ENCODE data around the gene DUSP15. TPM values are rescaled to one million over a fixed set of nuclear protein-coding genes. Genes with fewer than 3 reads are reported as not detected.

Gene DUSP15
- polyA plus RNA-seq, 3 donors: not detected

DNA sequence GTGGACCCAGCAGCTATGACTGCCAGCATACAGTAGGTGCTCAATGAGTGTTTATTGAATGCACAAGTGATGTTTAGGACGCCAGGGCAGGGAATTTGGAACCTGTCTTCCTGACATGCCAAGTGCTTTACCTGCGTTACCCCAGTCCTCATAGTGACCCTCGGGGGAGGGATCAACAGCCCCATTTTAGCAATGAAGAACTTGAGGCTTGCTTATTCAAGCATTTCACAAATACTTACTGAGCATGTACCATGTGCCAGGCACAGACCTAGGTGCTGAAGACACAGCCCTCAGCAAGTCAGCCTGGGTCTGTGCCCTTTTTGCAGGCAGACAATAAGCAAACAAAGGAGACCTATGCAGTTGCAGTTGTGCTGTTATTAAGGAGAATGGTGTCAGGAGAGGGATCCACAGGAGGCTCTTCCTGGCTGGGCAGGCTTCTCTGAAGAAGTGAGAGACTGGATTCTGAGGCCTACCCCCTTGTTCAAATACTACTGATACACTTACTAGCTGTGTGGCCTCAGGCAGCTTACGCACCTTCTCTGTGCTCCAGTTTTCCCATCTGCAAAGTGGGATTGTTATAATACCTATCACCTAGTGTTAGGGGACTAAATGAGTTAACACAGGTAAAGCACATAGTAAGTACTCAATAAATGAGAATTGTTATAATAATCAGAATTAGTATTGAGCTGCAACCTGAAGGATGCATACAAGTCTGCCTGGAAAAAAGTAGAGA is 39.9 kb upstream of the DUSP15 start:
- no peak overlapping the region for H3K27ac ChIP-seq (ENCODE audit: low read depth in 1 of 2, low read length in 2 of 2)
- WGBS (ENCODE audit: insufficient coverage): 93% methylated on average over 3 of the region's 4 CpGs
- no peak overlapping the region for H3K9ac ChIP-seq (ENCODE audit: insufficient read depth, low read length, poor library complexity, severe bottlenecking)
- H3K9me3 Mint-ChIP-seq: peaks cover 0 to 2% (median 0%) of the 10 kb centered on the region in 7 donors
- H3K27me3 ChIP-seq (ENCODE audit: control insufficient read depth in 2 of 2, insufficient read depth in 2 of 2, low read length in 2 of 2): no peaks in the 10 kb centered on the region
- H3K27me3 Mint-ChIP-seq (ENCODE audit: low read depth in 3 of 3): peaks cover 2 to 4% (median 3%) of the 10 kb centered on the region in 3 donors
- H3K4me3 ChIP-seq (replicated peaks in 1 of 3; ENCODE audit: low read depth in 2 of 3, low read length in 3 of 3): no peak overlapping the region
- TF ChIP-seq, protein P1, sequence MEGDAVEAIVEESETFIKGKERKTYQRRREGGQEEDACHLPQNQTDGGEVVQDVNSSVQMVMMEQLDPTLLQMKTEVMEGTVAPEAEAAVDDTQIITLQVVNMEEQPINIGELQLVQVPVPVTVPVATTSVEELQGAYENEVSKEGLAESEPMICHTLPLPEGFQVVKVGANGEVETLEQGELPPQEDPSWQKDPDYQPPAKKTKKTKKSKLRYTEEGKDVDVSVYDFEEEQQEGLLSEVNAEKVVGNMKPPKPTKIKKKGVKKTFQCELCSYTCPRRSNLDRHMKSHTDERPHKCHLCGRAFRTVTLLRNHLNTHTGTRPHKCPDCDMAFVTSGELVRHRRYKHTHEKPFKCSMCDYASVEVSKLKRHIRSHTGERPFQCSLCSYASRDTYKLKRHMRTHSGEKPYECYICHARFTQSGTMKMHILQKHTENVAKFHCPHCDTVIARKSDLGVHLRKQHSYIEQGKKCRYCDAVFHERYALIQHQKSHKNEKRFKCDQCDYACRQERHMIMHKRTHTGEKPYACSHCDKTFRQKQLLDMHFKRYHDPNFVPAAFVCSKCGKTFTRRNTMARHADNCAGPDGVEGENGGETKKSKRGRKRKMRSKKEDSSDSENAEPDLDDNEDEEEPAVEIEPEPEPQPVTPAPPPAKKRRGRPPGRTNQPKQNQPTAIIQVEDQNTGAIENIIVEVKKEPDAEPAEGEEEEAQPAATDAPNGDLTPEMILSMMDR (IDR thresholded peaks at IDR 0.05): no peak
- H2AFZ ChIP-seq (ENCODE audit: insufficient read depth, low read depth, low read length, poor library complexity, severe bottlenecking): no peak overlapping the region
- H3K36me3 Mint-ChIP-seq: no peaks in the 10 kb centered on the region
- DNase-seq: no peak
- H3K4me1 Mint-ChIP-seq: no peaks in the 10 kb centered on the region
- intact Hi-C loops (cut with micrococcal nuclease): no loop called here
- H3K27ac Mint-ChIP-seq: no peak overlapping the region
- no peaks in the 10 kb centered on the region for H3K79me2 ChIP-seq (ENCODE audit: insufficient read depth, low read length)
- H3K36me3 ChIP-seq (replicated peaks in 1 of 2; ENCODE audit: control insufficient read depth in 1 of 2, insufficient read depth in 2 of 2, low read length in 2 of 2): no peaks in the 10 kb centered on the region
- no peaks in the 10 kb centered on the region for H3K9me3 ChIP-seq (replicated peaks in 1 of 2; ENCODE audit: control insufficient read depth in 1 of 2, insufficient read depth in 1 of 2, low read length in 2 of 2)
- H3K4me1 ChIP-seq (ENCODE audit: control insufficient read depth in 1 of 2, insufficient read depth in 2 of 2, low read length in 2 of 2): no peaks in the 10 kb centered on the region
- no peaks in the 10 kb centered on the region for H4K20me1 ChIP-seq (ENCODE audit: insufficient read depth, low read length)
- no peak overlapping the region for H3K4me2 ChIP-seq (replicated peaks; ENCODE audit: extremely low read depth, low read length, poor library complexity, severe bottlenecking)
- no peak overlapping the region for H3K4me3 Mint-ChIP-seq

DNA sequence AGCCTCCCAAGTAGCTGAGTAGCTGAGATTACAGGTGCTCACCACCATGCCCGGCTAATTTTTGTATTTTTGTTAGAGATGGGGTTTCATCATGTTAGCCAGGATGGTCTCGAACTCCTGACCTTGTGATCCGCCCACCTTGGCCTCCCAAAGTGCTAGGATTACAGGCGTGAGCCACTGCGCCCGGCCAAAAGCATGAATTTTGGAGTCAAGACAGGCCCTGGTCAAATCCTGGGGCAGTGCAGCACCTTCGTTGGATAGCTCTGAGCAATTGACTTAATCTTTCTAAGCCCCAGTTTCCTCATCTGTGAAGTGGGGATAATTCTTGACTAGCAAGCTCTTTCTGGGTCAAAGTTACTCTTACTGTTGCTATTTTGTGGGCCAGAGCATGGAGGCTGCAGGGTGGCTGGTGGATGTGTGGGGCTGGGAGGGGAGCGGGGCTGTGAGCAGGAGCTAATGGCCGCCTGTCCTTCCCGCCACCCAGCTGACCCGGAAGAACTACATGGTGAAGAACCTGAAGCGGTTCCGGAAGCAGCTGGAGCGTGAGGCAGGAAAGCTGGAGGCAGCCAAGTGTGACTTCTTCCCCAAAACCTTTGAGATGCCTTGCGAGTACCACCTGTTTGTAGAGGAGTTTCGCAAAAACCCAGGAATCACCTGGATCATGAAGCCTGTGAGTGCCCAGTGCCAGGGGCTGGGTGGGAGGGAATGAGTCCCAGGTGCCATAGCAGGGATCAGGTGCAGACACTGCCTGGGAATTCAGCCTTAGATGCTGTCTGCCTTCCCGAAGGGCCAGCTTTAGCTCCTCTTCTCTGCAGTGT is 39.1 kb upstream of the DUSP15 start:
- Histone ChIP-seq H3K79me2 (ENCODE audit: insufficient read depth, low read length) (no peaks in the 10 kb centered on the region), H3K9me3 (replicated peaks in 1 of 2; ENCODE audit: control insufficient read depth in 1 of 2, insufficient read depth in 1 of 2, low read length in 2 of 2) (no peaks in the 10 kb centered on the region), H3K4me1 (ENCODE audit: control insufficient read depth in 1 of 2, insufficient read depth in 2 of 2, low read length in 2 of 2) (no peaks in the 10 kb centered on the region), H3K4me3 (replicated peaks in 1 of 3; ENCODE audit: low read depth in 2 of 3, low read length in 3 of 3) (no peak overlapping the region), H3K4me2 (replicated peaks; ENCODE audit: extremely low read depth, low read length, poor library complexity, severe bottlenecking) (no peak overlapping the region), H3K27ac (ENCODE audit: low read depth in 1 of 2, low read length in 2 of 2) (no peak overlapping the region), H3K36me3 (replicated peaks in 1 of 2; ENCODE audit: control insufficient read depth in 1 of 2, insufficient read depth in 2 of 2, low read length in 2 of 2) (no peaks in the 10 kb centered on the region), H3K27me3 (ENCODE audit: control insufficient read depth in 2 of 2, insufficient read depth in 2 of 2, low read length in 2 of 2) (no peaks in the 10 kb centered on the region), H3K9ac (ENCODE audit: insufficient read depth, low read length, poor library complexity, severe bottlenecking) (no peak overlapping the region), H2AFZ (ENCODE audit: insufficient read depth, low read depth, low read length, poor library complexity, severe bottlenecking) (no peak overlapping the region), H4K20me1 (ENCODE audit: insufficient read depth, low read length) (no peaks in the 10 kb centered on the region)
- TF ChIP-seq, protein P1 (IDR thresholded peaks at IDR 0.05): no peak
- Mint-ChIP-seq H3K36me3 (no peaks in the 10 kb centered on the region), H3K27ac (no peak overlapping the region), H3K27me3 (ENCODE audit: low read depth in 3 of 3) (peaks cover 3 to 4% (median 3%) of the 10 kb centered on the region in 3 donors), H3K4me3 (no peak overlapping the region), H3K9me3 (peaks cover 0 to 2% (median 0%) of the 10 kb centered on the region in 7 donors), H3K4me1 (no peaks in the 10 kb centered on the region)
- intact Hi-C loops (cut with micrococcal nuclease): no loop called here
- no peak for DNase-seq
- WGBS (ENCODE audit: insufficient coverage): 97% methylated on average over 16 of the region's 17 CpGs

All from CD14-positive monocyte (primary cell).